CD14-positive monocyte (primary cell): Measurements from ENCODE around the gene CUL4B. TPM values are rescaled to one million over a fixed set of nuclear protein-coding genes. Genes with fewer than 3 reads are reported as not detected.

ENCODE experiments used
- DNase-seq, 3 donors: peaks; one replicate each; pipeline ENCODE4 v3.0.0-alpha.2; 2011 to 2022
- H2AFZ ChIP-seq: 2 replicates; pipeline ENCODE4 v1.6.0; 2012; ENCODE audit warnings: mild to moderate bottlenecking, low read depth, low read length, inconsistent platforms; ENCODE audit not compliant: insufficient read depth, poor library complexity, severe bottlenecking
- H3K27ac ChIP-seq, 2 donors: 1 replicate in 1 of 2; 2 replicates in 1 of 2; pipeline ENCODE4 v1.5.1; 2012 to 2013; ENCODE audit warnings: low read length in 2 of 2, control low read depth in 1 of 2, inconsistent platforms in 1 of 2, low read depth in 1 of 2, mild to moderate bottlenecking in 1 of 2
- H3K27me3 ChIP-seq, 2 donors: one replicate each; pipeline versions ENCODE4 v1.6.0 to v1.6.1; 2011 to 2013; ENCODE audit warnings: low read length in 2 of 2; ENCODE audit not compliant: control insufficient read depth in 2 of 2, insufficient read depth in 2 of 2
- H3K36me3 ChIP-seq, 2 donors: replicated peaks in 1 of 2; 1 replicate in 1 of 2; 2 replicates in 1 of 2; pipeline versions ENCODE4 v1.5.1 to v1.6.1; 2012 to 2013; ENCODE audit warnings: low read length in 2 of 2, control low read depth in 1 of 2, inconsistent platforms in 1 of 2, mild to moderate bottlenecking in 1 of 2; ENCODE audit not compliant: insufficient read depth in 2 of 2, control insufficient read depth in 1 of 2
- H3K4me1 ChIP-seq, 2 donors: 1 replicate in 1 of 2; 2 replicates in 1 of 2; pipeline versions ENCODE4 v1.5.1 to v1.6.1; 2012 to 2013; ENCODE audit warnings: low read length in 2 of 2, control low read depth in 1 of 2, inconsistent platforms in 1 of 2, mild to moderate bottlenecking in 1 of 2, moderate library complexity in 1 of 2; ENCODE audit not compliant: insufficient read depth in 2 of 2, control insufficient read depth in 1 of 2
- H3K4me2 ChIP-seq: replicated peaks from 2 replicates; pipeline ENCODE3; 2012; ENCODE audit warnings: low read length, moderate library complexity, mild to moderate bottlenecking; ENCODE audit not compliant: poor library complexity, severe bottlenecking; ENCODE audit errors: extremely low read depth
- H3K4me3 ChIP-seq, 3 experiments: fragments of 200-600 bp in 1 of 3; sonication (generic) in 1 of 3; replicated peaks in 1 of 3; 1 replicate in 2 of 3; 2 replicates in 1 of 3; pipeline ENCODE4 v1.5.1; 2011 to 2013; ENCODE audit warnings: low read length in 3 of 3, mild to moderate bottlenecking in 3 of 3, control low read depth in 2 of 3, low read depth in 2 of 3, inconsistent platforms in 1 of 3, moderate library complexity in 1 of 3
- H3K79me2 ChIP-seq: 2 replicates; pipeline ENCODE4 v1.6.0; 2012; ENCODE audit warnings: mild to moderate bottlenecking, control low read depth, inconsistent platforms, low read length, moderate library complexity; ENCODE audit not compliant: insufficient read depth
- H3K9ac ChIP-seq: 2 replicates; pipeline ENCODE4 v1.6.0; 2017; ENCODE audit warnings: low read length, mild to moderate bottlenecking; ENCODE audit not compliant: insufficient read depth, poor library complexity, severe bottlenecking
- H3K9me3 ChIP-seq, 2 donors: replicated peaks in 1 of 2; 1 replicate in 1 of 2; 2 replicates in 1 of 2; pipeline versions ENCODE4 v1.5.1 to v1.6.1; 2012 to 2013; ENCODE audit warnings: low read length in 2 of 2, control low read depth in 1 of 2; ENCODE audit not compliant: control insufficient read depth in 1 of 2, insufficient read depth in 1 of 2
- H4K20me1 ChIP-seq: 2 replicates; pipeline ENCODE4 v1.6.0; 2012; ENCODE audit warnings: mild to moderate bottlenecking, low read length, control low read depth, moderate library complexity; ENCODE audit not compliant: insufficient read depth
- H3K27ac Mint-ChIP-seq, 7 donors: one replicate each; pipeline ENCODE4 v1.8.0; 2020; ENCODE audit warnings: mild to moderate bottlenecking in 7 of 7, mixed read lengths in 7 of 7, moderate library complexity in 6 of 7, inconsistent platforms in 2 of 7
- H3K27me3 Mint-ChIP-seq, 3 donors: one replicate each; pipeline ENCODE4 v1.8.0; 2021 to 2022; ENCODE audit warnings: low read depth in 3 of 3, mild to moderate bottlenecking in 3 of 3, mixed read lengths in 3 of 3, moderate library complexity in 3 of 3, inconsistent platforms in 1 of 3
- H3K36me3 Mint-ChIP-seq, 2 donors: one replicate each; pipeline ENCODE4 v1.8.0; 2020; ENCODE audit warnings: mixed read lengths in 2 of 2, inconsistent platforms in 1 of 2, mild to moderate bottlenecking in 1 of 2
- H3K4me1 Mint-ChIP-seq: one replicate; pipeline ENCODE4 v1.8.0; 2020; ENCODE audit warnings: mild to moderate bottlenecking, mixed read lengths
- H3K4me3 Mint-ChIP-seq, 2 donors: one replicate each; pipeline ENCODE4 v1.8.0; 2020; ENCODE audit warnings: mild to moderate bottlenecking in 2 of 2, mixed read lengths in 2 of 2, moderate library complexity in 1 of 2
- H3K9me3 Mint-ChIP-seq, 7 donors: one replicate each; pipeline ENCODE4 v1.8.0; 2020 to 2022; ENCODE audit warnings: mixed read lengths in 7 of 7, mild to moderate bottlenecking in 6 of 7, moderate library complexity in 6 of 7, inconsistent platforms in 2 of 7
- WGBS: methylation state at CpG from one replicate; pipeline ENCODE4 v1.1.5; 2013; ENCODE audit warnings: missing lambda C conversion rate; ENCODE audit not compliant: insufficient coverage; 5-methylcytosine and 5-hydroxymethylcytosine counted together
- intact Hi-C, 2 donors: fragments of 100-400 bp; cut with micrococcal nuclease; formaldehyde crosslinking; loops; one replicate each; pipeline versions ENCODE4 v1.15.0 to v1.15.1; 2023
- polyA plus RNA-seq, 3 donors: library from polyadenylated mRNA; depleted of rRNA in 1 of 3; unstranded in 2 of 3; stranded (reverse) in 1 of 3; fragments of 300-500 nt in 2 of 3; fragments of >200 nt in 1 of 3; fragmentation: Illumina TruSeq in 2 of 3; gene quantifications; 1 replicate in 2 of 3; 2 replicates in 1 of 3; pipeline ENCODE4 v1.2.3, GENCODE V29; 2012 to 2021
- TF ChIP-seq, protein P1 (sequence below): fragments of 200-600 bp; IDR thresholded peaks from one replicate; pipeline ENCODE4 v1.8.0; 2022; ENCODE audit warnings: antibody characterized with exemption, mild to moderate bottlenecking

CUL4B gene
- polyA plus RNA-seq, 3 donors: 13.3 to 16.9 (median 15.6) TPM

GRCh38 chrX:120486786-120487185, 74.0 kb downstream of the CUL4B start:
- no peak overlapping the region for H3K27ac ChIP-seq
- H3K79me2 ChIP-seq: no peaks in the 10 kb centered on the region
- peaks cover 30% of the 10 kb centered on the region for H3K4me1 Mint-ChIP-seq
- DNase-seq: no peak
- peak overlapping the region; percentile 64 for H3K4me2 ChIP-seq
- no peak overlapping the region for H2AFZ ChIP-seq
- H3K4me3 ChIP-seq: no peak overlapping the region
- H3K27ac Mint-ChIP-seq: peak overlapping the region in 5 of 7 donors; percentile 18 to 89 (median 30)
- no peaks in the 10 kb centered on the region for H3K9me3 ChIP-seq
- TF ChIP-seq, protein P1, sequence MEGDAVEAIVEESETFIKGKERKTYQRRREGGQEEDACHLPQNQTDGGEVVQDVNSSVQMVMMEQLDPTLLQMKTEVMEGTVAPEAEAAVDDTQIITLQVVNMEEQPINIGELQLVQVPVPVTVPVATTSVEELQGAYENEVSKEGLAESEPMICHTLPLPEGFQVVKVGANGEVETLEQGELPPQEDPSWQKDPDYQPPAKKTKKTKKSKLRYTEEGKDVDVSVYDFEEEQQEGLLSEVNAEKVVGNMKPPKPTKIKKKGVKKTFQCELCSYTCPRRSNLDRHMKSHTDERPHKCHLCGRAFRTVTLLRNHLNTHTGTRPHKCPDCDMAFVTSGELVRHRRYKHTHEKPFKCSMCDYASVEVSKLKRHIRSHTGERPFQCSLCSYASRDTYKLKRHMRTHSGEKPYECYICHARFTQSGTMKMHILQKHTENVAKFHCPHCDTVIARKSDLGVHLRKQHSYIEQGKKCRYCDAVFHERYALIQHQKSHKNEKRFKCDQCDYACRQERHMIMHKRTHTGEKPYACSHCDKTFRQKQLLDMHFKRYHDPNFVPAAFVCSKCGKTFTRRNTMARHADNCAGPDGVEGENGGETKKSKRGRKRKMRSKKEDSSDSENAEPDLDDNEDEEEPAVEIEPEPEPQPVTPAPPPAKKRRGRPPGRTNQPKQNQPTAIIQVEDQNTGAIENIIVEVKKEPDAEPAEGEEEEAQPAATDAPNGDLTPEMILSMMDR: no peak
- H3K27me3 Mint-ChIP-seq: peaks cover 0 to 8% (median 3%) of the 10 kb centered on the region in 3 donors
- H3K36me3 Mint-ChIP-seq: no peaks in the 10 kb centered on the region
- peaks cover 0 to 3% (median 0%) of the 10 kb centered on the region in 7 donors for H3K9me3 Mint-ChIP-seq
- no peaks in the 10 kb centered on the region for H3K36me3 ChIP-seq
- no peaks in the 10 kb centered on the region for H4K20me1 ChIP-seq
- H3K27me3 ChIP-seq: no peaks in the 10 kb centered on the region
- no peak overlapping the region for H3K9ac ChIP-seq
- peaks cover 23 to 39% of the 10 kb centered on the region in 2 donors for H3K4me1 ChIP-seq
- WGBS: no CpG with 5 or more reads among the region's 9 CpGs
- intact Hi-C loops: no loop called here
- H3K4me3 Mint-ChIP-seq: peak overlapping the region in 1 of 2 donors; percentile 47

GRCh38 chrX:120485638-120486520, 74.9 kb downstream of the CUL4B start:
- Histone ChIP-seq H3K27me3 (no peaks in the 10 kb centered on the region), H3K9me3 (no peaks in the 10 kb centered on the region), H3K4me2 (peak overlapping the region; percentile 64), H4K20me1 (no peaks in the 10 kb centered on the region), H3K4me1 (peaks cover 23 to 39% of the 10 kb centered on the region in 2 donors), H3K9ac (peak overlapping the region; percentile 69), H3K27ac (peak overlapping the region; percentile 80 to 95), H3K79me2 (no peaks in the 10 kb centered on the region), H3K36me3 (no peaks in the 10 kb centered on the region), H3K4me3 (peak overlapping the region; percentile 60 to 78 (median 74)), H2AFZ (peak overlapping the region; percentile 72)
- Mint-ChIP-seq H3K27me3 (peaks cover 0 to 14% (median 3%) of the 10 kb centered on the region in 3 donors), H3K4me3 (peak overlapping the region; percentile 83 to 88), H3K4me1 (peaks cover 30% of the 10 kb centered on the region), H3K27ac (peak overlapping the region; percentile 90 to 98 (median 95)), H3K9me3 (peaks cover 0 to 3% (median 0%) of the 10 kb centered on the region in 7 donors), H3K36me3 (no peaks in the 10 kb centered on the region)
- DNase-seq: peak; percentile 63 to 64 (median 64)
- TF ChIP-seq, protein P1: peak; percentile 58
- WGBS: 2% methylated on average over 8 of the region's 39 CpGs
- intact Hi-C loops: no loop called here
